T47D (cell line): ENCODE data around the gene LRRC52.

ENCODE experiments used
- DNase-seq, 2 experiments: peaks; one replicate each; pipeline versions ENCODE4 v3.0.0 to v3.0.0-alpha.2; 2011 to 2012; ENCODE audit warnings: low read depth in 1 of 2, low spot score in 1 of 2
- JUND ChIP-seq: IDR thresholded peaks from 2 replicates; pipeline ENCODE4 v1.6.1; 2012; ENCODE audit warnings: low read depth
- in situ Hi-C: cut with HindIII; loops from 2 replicates; pipeline ENCODE4 v1.10.0; 2016; ENCODE audit warnings: low sequenced_read_pairs, low pct_unique_long_range_greater_than_20kb

LRRC52 gene

GRCh38 chr1:165545974-165546373 is 2.2 kb downstream of the LRRC52 start:
- DNase-seq, result no peak
- in situ Hi-C loops, result no loop called here
- no peak for TF ChIP-seq JUND

GRCh38 chr1:165549973-165550372 is 6.2 kb downstream of the LRRC52 start:
- in situ Hi-C loops, result no loop called here
- no peak for TF ChIP-seq JUND
- DNase-seq, result no peak

GRCh38 chr1:165551469-165551868 is 7.7 kb downstream of the LRRC52 start:
- no peak for TF ChIP-seq JUND
- in situ Hi-C loops, result no loop called here
- no peak for DNase-seq

GRCh38 chr1:165560883-165561656 is 17.3 kb downstream of the LRRC52 start:
- no peak for TF ChIP-seq JUND
- in situ Hi-C loops, result no loop called here
- no peak for DNase-seq

- no peak for TF ChIP-seq JUND
- in situ Hi-C loops, result no loop called here
- DNase-seq, result no peak
These were observed 18.8 kb downstream of the LRRC52 start for GRCh38 chr1:165562571-165562970.

- no peak for DNase-seq
- in situ Hi-C loops, result no loop called here
- TF ChIP-seq JUND, result no peak
These were observed 19.8 kb downstream of the LRRC52 start for GRCh38 chr1:165563551-165563950.

DNA sequence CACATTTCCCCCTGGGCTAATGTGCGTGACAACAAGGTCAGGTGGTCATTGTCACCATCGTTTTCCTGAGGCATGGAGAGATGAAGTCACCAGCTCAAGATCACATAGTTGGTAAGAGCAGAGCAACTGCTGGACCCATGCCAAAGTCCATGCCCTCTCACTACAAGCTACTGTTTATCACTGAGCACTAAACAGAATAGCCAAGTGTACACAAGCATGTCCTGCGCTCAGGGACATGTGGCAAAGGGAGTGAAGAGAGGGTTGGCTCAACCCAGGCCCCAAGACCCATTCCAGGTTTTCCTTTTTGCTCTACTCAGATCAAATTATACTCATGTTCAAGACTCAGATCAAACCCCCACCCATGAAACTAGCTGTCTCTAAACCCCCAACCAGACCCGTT is 20.8 kb downstream of the LRRC52 start:
- DNase-seq, result no peak
- in situ Hi-C loops, result no loop called here

GRCh38 chr1:165565751-165566490 is 22.1 kb downstream of the LRRC52 start:
- no peak for DNase-seq
- in situ Hi-C loops, result no loop called here
- TF ChIP-seq JUND, result no peak

More for the DNA sequence above, 20.8 kb downstream of the LRRC52 start:
- TF ChIP-seq JUND, result no peak

DNA sequence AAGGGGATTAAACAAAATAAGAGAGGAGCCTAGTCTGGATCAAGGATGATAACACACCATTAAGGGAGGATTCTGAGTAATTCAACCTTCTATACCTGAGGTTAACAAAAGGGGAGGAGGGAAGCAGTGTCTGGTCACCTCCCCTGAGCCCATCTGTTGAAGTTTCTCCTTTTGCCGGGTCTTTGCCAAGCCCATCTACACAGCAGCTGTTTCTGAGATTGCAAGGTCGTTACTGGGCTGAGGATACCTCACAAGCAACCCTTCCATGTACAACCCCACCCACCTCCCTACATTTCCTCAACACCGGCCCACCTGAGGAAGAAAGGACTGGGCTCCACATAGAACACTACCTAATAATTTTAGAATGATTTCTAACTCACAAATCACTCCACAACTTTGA is 26.3 kb downstream of the LRRC52 start:
- TF ChIP-seq JUND, result no peak
- DNase-seq, result no peak
- in situ Hi-C loops, result no loop called here

DNA sequence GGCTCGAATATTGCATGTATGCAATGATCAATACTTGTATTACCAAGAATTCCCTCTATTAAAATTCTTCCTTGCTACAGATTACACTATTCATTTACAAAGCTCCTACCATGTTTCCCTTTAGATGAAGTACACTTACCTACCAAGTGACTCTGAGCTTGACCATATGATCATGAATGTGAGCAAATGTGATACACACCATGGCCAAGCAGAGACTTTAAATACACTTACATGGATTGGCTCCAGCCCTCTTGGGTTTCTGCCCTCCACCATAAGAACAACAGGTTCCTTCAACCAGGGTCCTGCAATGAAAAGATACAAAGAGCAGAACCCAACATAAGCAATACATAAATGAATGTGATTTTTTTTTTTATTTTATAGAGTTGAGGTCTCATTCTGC is 30.0 kb downstream of the LRRC52 start:
- no peak for DNase-seq
- in situ Hi-C loops, result no loop called here
- no peak for TF ChIP-seq JUND

- DNase-seq, result no peak
- in situ Hi-C loops, result no loop called here
- TF ChIP-seq JUND, result no peak
These were observed 30.5 kb downstream of the LRRC52 start for GRCh38 chr1:165574295-165574694.

- no peak for TF ChIP-seq JUND
- DNase-seq, result no peak
- in situ Hi-C loops, result loop anchor here (25.0 kb wide), 1 partner anchor 188 kb away; no protein-coding TSS in a partner anchor
These were observed 31.8 kb downstream of the LRRC52 start for GRCh38 chr1:165575468-165576099.

GRCh38 chr1:165576536-165576935 is 32.7 kb downstream of the LRRC52 start:
- TF ChIP-seq JUND, result no peak
- DNase-seq, result no peak
- in situ Hi-C loops, result loop anchor here (25.0 kb wide), 1 partner anchor 189 kb away; no protein-coding TSS in a partner anchor
